Erythroblast (primary cell): Measurements from ENCODE around the gene DBN1.
A peak's percentile ranks its signal among the peaks of the same experiment; 100 is the strongest.

Source experiments
- DNase-seq, 2 experiments: peaks; one replicate each; lab custom pipeline; 2025; lab: John Stamatoyannopoulos, UW
- GATA1 ChIP-seq: IDR thresholded peaks from 2 replicates; pipeline ENCODE4 v1.6.1; 2011; ENCODE audit warnings: low read depth, mild to moderate bottlenecking, control low read depth, low read length, moderate library complexity
- POLR2A ChIP-seq: IDR thresholded peaks from 2 replicates; pipeline ENCODE4 v1.6.1; 2011; ENCODE audit warnings: mild to moderate bottlenecking, low read length

DBN1 gene

GRCh38 chr5:177447611-177448243 is 25.7 kb downstream of the DBN1 start:
- no peak for DNase-seq
- TF ChIP-seq GATA1 (no peak), POLR2A (peak; percentile 21)

DNA sequence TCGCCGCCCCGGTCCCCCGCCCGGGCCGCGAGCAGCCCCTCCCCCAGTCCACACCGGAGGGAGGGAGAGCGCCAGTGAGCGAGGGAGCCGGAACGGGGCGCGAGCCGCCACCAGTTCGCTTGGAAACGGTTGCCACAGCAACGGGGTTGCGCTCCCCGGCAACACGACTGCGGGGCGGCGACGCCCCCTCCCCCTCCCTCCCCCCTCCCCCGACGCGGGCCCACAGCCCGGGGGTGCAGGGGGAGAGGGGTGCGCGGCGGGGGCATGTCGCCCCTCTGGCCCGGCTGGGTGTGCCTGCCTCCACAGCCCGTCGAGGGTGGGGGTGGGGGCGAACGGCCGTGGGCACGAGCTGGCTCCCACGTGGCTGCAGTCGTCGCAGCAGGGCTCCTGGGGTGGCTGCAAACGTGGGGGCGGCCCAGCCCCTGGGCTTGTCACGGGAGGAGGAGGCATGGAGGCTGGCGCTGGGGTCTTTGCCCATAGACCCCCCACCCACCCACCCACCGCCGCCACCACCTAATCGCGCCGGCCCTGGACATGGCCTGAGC is 26.3 kb downstream of the DBN1 start:
- peak; percentile 61 to 64 for DNase-seq
- TF ChIP-seq POLR2A: no peak
- no peak for TF ChIP-seq GATA1

DNA sequence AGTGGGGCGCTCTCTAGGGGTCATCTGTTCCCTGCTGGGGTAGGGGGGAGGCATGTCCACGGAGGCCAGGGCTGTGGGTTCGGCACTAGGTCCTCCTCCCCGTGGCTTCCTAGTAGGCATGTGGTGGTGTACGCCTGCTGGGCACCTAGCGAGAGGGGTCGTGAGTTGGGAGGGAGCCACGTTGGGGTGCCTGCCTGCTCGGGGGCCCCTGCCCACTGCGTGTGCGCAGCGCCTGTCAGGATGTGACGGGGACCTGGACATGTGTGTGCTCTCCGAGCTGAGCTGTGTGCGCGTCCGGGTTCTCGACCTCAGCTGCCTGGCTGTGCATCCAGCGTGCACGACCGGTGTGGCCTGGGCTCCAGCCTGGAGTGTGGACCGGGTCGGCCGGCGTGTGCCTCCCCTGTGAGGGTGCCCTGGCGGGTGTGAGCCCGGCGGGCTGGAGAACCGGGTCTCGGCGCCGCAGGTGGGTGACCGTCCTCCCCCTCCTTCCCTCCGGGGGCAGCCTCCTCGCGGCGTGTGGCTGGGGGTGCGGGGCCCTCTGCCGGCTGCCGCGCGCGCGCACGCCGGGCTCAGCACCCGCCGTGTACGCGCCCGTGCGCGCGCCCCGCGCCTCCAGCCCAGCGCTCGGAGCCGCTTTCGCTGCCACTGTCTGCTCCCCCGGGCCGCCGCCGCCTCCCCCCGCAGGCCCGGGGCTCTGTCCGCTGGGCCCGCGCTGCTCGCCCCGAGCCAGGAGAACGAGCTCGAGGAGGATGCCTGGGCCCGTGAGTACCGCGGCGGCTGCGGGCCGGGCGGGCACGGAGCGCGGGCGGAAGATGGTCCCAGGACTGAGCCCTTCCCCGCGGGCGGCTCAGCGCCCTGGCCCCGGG is 27.0 kb downstream of the DBN1 start, which contains the start of gene PRR7:
Gene PRR7, plus strand, starts transcription at position 615 of the 866 bp plus-strand sequence. CDS start 8,254 bp downstream, outside the sequence.
- peak; percentile 72 to 75 for DNase-seq
- peak; percentile 69 for TF ChIP-seq POLR2A
- no peak for TF ChIP-seq GATA1

GRCh38 chr5:177445917-177446199 is 27.6 kb downstream of the DBN1 start:
- no peak for DNase-seq
- TF ChIP-seq GATA1 (no peak), POLR2A (no peak)

- TF ChIP-seq POLR2A: peak; percentile 10
- no peak for TF ChIP-seq GATA1
- no peak for DNase-seq
Observed at GRCh38 chr5:177445052-177445916, 28.1 kb downstream of the DBN1 start.

GRCh38 chr5:177444106-177445051 is 29.1 kb downstream of the DBN1 start:
- TF ChIP-seq POLR2A (peak; percentile 45), GATA1 (no peak)
- no peak for DNase-seq

DNA sequence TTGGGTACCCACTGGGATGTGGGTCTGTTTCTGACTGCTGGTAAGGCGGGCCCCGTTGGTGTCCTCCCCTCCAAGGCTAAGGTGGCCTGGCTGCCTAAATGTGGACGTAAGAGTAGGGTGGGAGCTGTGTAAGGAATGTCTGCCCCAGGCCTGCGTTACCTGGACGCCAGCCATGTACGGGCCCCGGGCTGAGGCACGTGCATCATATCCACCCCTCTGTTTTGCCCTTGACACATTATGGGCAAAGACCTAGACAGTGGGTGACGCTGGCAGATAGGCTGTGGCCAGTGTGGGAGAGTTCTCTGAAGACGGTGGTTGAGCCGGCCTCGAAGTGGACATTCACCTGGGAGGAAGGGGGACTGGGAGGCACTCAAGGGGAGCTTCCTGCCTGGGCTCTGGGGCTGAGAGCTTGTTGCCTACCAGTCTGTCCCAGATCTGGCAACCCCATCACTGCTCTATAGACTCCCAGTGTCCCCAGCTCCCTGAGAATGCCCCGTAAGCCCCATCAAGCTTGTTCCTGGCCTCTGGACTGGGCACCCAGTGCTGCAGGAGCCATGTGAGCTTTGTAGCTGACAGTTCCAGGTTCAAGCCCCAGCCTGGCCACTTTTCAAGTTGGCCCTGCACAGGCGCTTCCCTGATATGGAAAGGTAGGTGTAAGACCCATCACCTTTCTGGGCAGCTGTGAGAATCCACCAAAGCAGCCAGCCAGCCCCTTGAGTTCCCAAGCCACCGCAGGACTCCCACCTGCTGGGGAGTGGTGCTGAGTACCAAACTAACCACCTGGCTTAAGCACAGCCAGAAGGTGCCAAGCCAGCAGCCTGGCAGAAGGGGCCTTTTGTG is 30.1 kb downstream of the DBN1 start:
- no peak for TF ChIP-seq GATA1
- TF ChIP-seq POLR2A: no peak
- DNase-seq: no peak

DNA sequence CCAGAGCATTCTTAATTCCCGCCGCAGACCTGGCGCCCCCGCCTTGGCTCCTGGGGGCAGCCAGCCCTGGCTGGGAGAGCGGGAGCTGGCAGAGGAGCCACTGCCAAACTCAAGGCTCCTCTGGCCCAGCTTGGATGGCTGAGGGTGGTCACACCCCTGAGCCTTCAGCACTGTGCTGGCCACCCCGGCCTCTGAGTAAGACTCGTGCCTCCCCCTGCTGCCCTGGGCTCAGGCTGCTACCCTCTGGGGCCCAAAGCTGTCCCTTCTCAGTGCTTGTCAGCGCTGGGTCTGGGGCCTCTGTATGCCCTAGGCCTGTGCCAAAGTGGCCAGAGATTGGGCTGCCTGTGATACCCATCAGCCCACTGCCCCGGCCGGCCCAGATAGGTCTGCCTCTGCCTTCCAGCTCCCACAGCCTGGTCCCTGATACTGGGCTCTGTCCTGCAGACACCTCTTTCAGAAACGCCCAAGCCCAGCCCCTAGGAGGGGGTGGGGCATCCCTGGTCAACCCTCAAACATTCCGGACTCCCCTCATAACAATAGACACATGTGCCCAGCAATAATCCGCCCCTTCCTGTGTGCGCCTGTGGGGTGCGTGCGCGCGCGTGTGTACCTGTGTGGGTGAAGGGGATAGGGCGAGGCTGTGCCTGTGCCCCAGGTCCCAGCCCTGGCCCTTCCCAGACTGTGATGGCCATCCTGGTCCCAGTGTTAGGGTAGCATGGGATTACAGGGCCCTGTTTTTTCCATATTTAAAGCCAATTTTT is 31.2 kb downstream of the DBN1 start:
- DNase-seq: no peak
- TF ChIP-seq GATA1: no peak
- no peak for TF ChIP-seq POLR2A

- no peak for DNase-seq
- TF ChIP-seq GATA1 (no peak), POLR2A (no peak)
Observed at GRCh38 chr5:177440990-177441780, 32.2 kb downstream of the DBN1 start.

DNA sequence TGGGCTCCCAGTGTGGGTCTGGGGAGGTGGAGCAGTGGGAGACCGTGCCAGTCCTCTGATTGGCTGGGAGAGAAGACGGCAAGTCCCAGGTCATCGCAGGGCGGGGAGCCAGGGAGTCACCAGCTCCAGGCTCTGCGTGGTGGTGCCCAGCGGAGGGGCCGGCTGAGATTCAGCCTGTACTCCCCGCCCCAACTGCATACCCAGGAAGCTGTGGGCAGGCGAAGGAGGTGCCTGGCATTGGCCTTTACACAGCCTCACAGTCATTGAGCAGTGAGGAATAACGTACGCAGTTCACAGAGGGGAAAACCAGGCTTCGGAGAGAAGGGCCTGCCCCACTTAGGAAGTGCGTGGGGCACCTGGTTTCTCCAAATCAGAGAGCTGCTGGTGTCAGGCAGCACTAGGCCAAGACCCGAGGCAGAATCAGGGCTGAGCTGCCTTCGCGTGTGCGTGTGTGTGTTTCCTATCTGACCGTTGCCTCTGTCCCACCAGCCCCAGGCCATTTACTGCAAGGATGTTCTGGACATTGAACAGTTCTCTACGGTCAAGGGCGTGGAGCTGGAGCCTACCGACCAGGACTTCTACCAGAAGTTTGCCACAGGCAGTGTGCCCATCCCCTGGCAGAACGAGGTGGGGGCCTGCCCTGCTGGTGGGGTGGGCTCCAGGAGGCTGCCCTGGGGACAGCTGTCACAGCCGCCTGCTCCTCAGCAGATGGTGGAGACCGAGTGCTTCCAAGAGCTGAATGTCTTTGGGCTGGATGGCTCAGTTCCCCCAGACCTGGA is 33.0 kb downstream of the DBN1 start:
- no peak for DNase-seq
- no peak for TF ChIP-seq GATA1
